Osteoblast (primary cell): Measurements from ENCODE around the gene ATP6V1F. TPM values are rescaled to one million over a fixed set of nuclear protein-coding genes. Genes with fewer than 3 reads are reported as not detected.

ENCODE experiments used
- DNase-seq: peaks from one replicate; pipeline ENCODE4 v3.0.0; 2011; ENCODE audit warnings: low spot score, mixed read lengths; ENCODE audit not compliant: insufficient read length; ENCODE audit errors: missing footprints
- H2AFZ ChIP-seq: 2 replicates; pipeline ENCODE4 v1.6.0; 2011; ENCODE audit warnings: mild to moderate bottlenecking, low read length
- H3K27ac ChIP-seq: 2 replicates; pipeline ENCODE4 v1.5.1; 2011; ENCODE audit warnings: mild to moderate bottlenecking, low read depth, low read length, moderate library complexity
- H3K27me3 ChIP-seq: 2 replicates; pipeline ENCODE4 v1.6.0; 2012; ENCODE audit warnings: mild to moderate bottlenecking, control low read depth, inconsistent platforms, low read length, moderate library complexity; ENCODE audit not compliant: insufficient read depth
- H3K36me3 ChIP-seq: 2 replicates; pipeline ENCODE4 v1.5.1; 2011; ENCODE audit warnings: mild to moderate bottlenecking, low read length, control low read depth, moderate library complexity; ENCODE audit not compliant: insufficient read depth
- H3K4me1 ChIP-seq: 2 replicates; pipeline ENCODE4 v1.5.1; 2011; ENCODE audit warnings: mild to moderate bottlenecking, low read length, control low read depth, moderate library complexity; ENCODE audit not compliant: insufficient read depth
- H3K4me2 ChIP-seq: 2 replicates; pipeline ENCODE4 v1.6.0; 2011; ENCODE audit warnings: mild to moderate bottlenecking, low read length; ENCODE audit not compliant: insufficient read depth
- H3K4me3 ChIP-seq: fragments of 200-600 bp; sonication (generic); 3 replicates; pipeline ENCODE4 v1.5.1; 2012; ENCODE audit warnings: mild to moderate bottlenecking, low read length, inconsistent platforms; ENCODE audit not compliant: insufficient read depth
- H3K79me2 ChIP-seq: 2 replicates; pipeline ENCODE4 v1.6.0; 2012; ENCODE audit warnings: mild to moderate bottlenecking, low read length, control low read depth, inconsistent platforms; ENCODE audit not compliant: insufficient read depth
- H3K9me3 ChIP-seq: 2 replicates; pipeline ENCODE4 v1.5.1; 2011; ENCODE audit warnings: low read depth, low read length, control low read depth
- H4K20me1 ChIP-seq: 2 replicates; pipeline ENCODE4 v1.6.0; 2012; ENCODE audit warnings: mild to moderate bottlenecking, low read length, control low read depth; ENCODE audit not compliant: insufficient read depth
- CTCF ChIP-seq: IDR thresholded peaks from 2 replicates; pipeline ENCODE4 v1.5.1; 2011; ENCODE audit warnings: mild to moderate bottlenecking, low read depth, low read length, moderate library complexity; ENCODE audit errors: extremely low read depth
- total RNA-seq: library from RNA; depleted of rRNA; stranded (reverse); fragments of >200 nt; gene quantifications from 2 replicates; pipeline ENCODE4 v1.2.3, GENCODE V29; 2012

Gene ATP6V1F
- 91.9 and 95.2 TPM in 2 replicates for total RNA-seq

GRCh38 chr7:128862571-128863432, at the start of gene ATP6V1F:
ATP6V1F (plus strand) TSS chr7:128862856; CDS start chr7:128862905, 49 bp downstream.
- DNase-seq = peak; percentile 100
- Histone ChIP-seq H2AFZ (peak within 1 kb of the TSS; percentile 92), H3K4me2 (peak within 1 kb of the TSS; percentile 100), H4K20me1 (peaks cover 24% of the 10 kb centered on the region), H3K27ac (peak within 1 kb of the TSS; percentile 87), H3K36me3 (peaks cover 32% of the 10 kb centered on the region), H3K4me1 (peaks cover 12% of the 10 kb centered on the region), H3K9me3 (no peaks in the 10 kb centered on the region), H3K27me3 (no peaks in the 10 kb centered on the region), H3K4me3 (peak within 1 kb of the TSS; percentile 98), H3K79me2 (peaks cover 26% of the 10 kb centered on the region)
- no peak for TF ChIP-seq CTCF

GRCh38 chr7:128814499-128814898, 48.2 kb upstream of the ATP6V1F start:
- Histone ChIP-seq H3K79me2 (no peaks in the 10 kb centered on the region), H3K36me3 (no peaks in the 10 kb centered on the region), H3K27ac (no peak overlapping the region), H4K20me1 (no peaks in the 10 kb centered on the region), H3K9me3 (no peaks in the 10 kb centered on the region), H2AFZ (no peak overlapping the region), H3K4me1 (no peaks in the 10 kb centered on the region), H3K4me2 (no peak overlapping the region), H3K4me3 (no peak overlapping the region), H3K27me3 (peaks cover 10% of the 10 kb centered on the region)
- no peak for TF ChIP-seq CTCF
- DNase-seq = no peak

GRCh38 chr7:128815289-128815942, 47.2 kb upstream of the ATP6V1F start:
- H3K27me3 ChIP-seq = peaks cover 14% of the 10 kb centered on the region
- TF ChIP-seq CTCF = no peak

GRCh38 chr7:128818694-128819093, 44.0 kb upstream of the ATP6V1F start:
- TF ChIP-seq CTCF = no peak

More at GRCh38 chr7:128815289-128815942, 47.2 kb upstream of the ATP6V1F start:
- H3K4me2 ChIP-seq = no peak overlapping the region
- no peak for DNase-seq
- no peaks in the 10 kb centered on the region for H3K4me1 ChIP-seq
- H3K9me3 ChIP-seq = no peaks in the 10 kb centered on the region
- H2AFZ ChIP-seq = no peak overlapping the region
- H3K4me3 ChIP-seq = no peak overlapping the region
- no peaks in the 10 kb centered on the region for H4K20me1 ChIP-seq
- H3K36me3 ChIP-seq = no peaks in the 10 kb centered on the region
- H3K27ac ChIP-seq = no peak overlapping the region
- no peaks in the 10 kb centered on the region for H3K79me2 ChIP-seq

More at GRCh38 chr7:128818694-128819093, 44.0 kb upstream of the ATP6V1F start:
- DNase-seq = no peak
- Histone ChIP-seq H3K9me3 (no peaks in the 10 kb centered on the region), H2AFZ (no peak overlapping the region), H4K20me1 (no peaks in the 10 kb centered on the region), H3K4me2 (no peak overlapping the region), H3K4me3 (no peak overlapping the region), H3K79me2 (no peaks in the 10 kb centered on the region), H3K4me1 (no peaks in the 10 kb centered on the region), H3K27me3 (peaks cover 14% of the 10 kb centered on the region), H3K36me3 (no peaks in the 10 kb centered on the region), H3K27ac (no peak overlapping the region)
